ENCODE measurements around the gene BACH2. TPM values are rescaled to one million over a fixed set of nuclear protein-coding genes. Genes with fewer than 3 reads are reported as not detected.

BACH2 gene
- total and polyA plus RNA-seq, 10 of the 15 experiments (the other 5 are each of a cell fraction or from before 2014, with no cell fraction given), result 0.03 to 0.28 (median 0.04) TPM; not detected in 3

DNA sequence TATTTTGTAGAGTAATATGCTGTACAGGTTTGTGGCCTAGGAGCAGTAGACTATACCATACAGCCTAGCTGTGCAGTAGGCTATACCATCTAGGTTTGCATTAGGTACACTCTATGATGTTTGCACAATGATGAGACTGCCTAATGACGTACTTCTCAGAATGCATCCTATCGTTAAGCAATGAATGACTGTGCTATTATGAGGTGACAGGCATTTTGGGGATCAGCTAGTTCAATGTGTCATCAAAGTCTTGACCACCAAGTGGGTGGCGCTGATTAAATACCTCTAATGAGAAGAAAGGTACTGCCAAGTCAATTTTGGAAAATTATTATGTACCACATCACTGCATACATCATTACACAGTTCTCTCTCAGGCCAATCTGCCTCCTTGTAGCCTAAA lies 190.2 kb downstream of the BACH2 start:
- intact Hi-C loops (cut with micrococcal nuclease; ENCODE audit: unreplicated experiment) (no loop called here), in situ Hi-C loops (cut with MboI) (loop anchor here (5.0 to 10.0 kb wide), 2 partner anchors 176 to 368 kb away; no protein-coding TSS in a partner anchor)
- Histone ChIP-seq H3K9ac (ENCODE audit: control insufficient read depth, insufficient read depth, low read length) (no peak overlapping the region), H3K36me3 (ENCODE audit: control insufficient read depth in 2 of 2, insufficient read depth in 2 of 2, low read length in 1 of 2) (no peaks in the 10 kb centered on the region), H3K4me1 (ENCODE audit: control insufficient read depth, insufficient read depth, low read length) (peaks cover 18% of the 10 kb centered on the region), H3K27me3 (replicated peaks in 1 of 2; ENCODE audit: control insufficient read depth in 2 of 2, insufficient read depth in 2 of 2, low read length in 1 of 2) (peaks cover 0 to 14% of the 10 kb centered on the region in 2 experiments; a peak in 2 of 4 replicates), H3K4me3 (no peak overlapping the region), H4K20me1 (ENCODE audit: control insufficient read depth, insufficient read depth) (no peaks in the 10 kb centered on the region), H2AFZ (ENCODE audit: control insufficient read depth, low read depth, low read length) (no peak overlapping the region), H3K79me2 (ENCODE audit: control insufficient read depth, insufficient read depth, low read length) (no peaks in the 10 kb centered on the region), H3K9me3 (replicated peaks; ENCODE audit: control insufficient read depth, insufficient read depth, low read length) (peaks cover 2% of the 10 kb centered on the region; the same call in 2 of the 3 replicates), H3K4me2 (ENCODE audit: control insufficient read depth, insufficient read depth) (no peak overlapping the region), H3K27ac (ENCODE audit: control insufficient read depth, insufficient read depth) (no peak overlapping the region)
- POLR2A ChIA-PET, result no interaction called here
- TF ChIP-seq, protein P1, sequence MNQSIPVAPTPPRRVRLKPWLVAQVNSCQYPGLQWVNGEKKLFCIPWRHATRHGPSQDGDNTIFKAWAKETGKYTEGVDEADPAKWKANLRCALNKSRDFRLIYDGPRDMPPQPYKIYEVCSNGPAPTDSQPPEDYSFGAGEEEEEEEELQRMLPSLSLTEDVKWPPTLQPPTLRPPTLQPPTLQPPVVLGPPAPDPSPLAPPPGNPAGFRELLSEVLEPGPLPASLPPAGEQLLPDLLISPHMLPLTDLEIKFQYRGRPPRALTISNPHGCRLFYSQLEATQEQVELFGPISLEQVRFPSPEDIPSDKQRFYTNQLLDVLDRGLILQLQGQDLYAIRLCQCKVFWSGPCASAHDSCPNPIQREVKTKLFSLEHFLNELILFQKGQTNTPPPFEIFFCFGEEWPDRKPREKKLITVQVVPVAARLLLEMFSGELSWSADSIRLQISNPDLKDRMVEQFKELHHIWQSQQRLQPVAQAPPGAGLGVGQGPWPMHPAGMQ (IDR thresholded peaks at IDR 0.05; ENCODE audit: borderline replicate concordance), result no peak
- TF ChIP-seq TCF12 (IDR thresholded peaks at IDR 0.05; ENCODE audit: low read depth, low read length), result no peak
- TF ChIP-seq RAD21 (IDR thresholded peaks at IDR 0.05; ENCODE audit: insufficient read depth, low read depth, low read length), result no peak
- whole genome bisulfite sequencing (ENCODE audit: insufficient coverage, insufficient replicate concordance, low lambda C conversion rate, missing lambda C conversion rate), result 76% methylated on average over 3 of the region's 3 CpGs
- no peak for ATAC-seq
- no peak for DNase-seq (ENCODE audit: low read depth, low spot score)
- FAIRE-seq, result no peak
- RAD21 ChIA-PET (ENCODE audit: unreplicated experiment), result no interaction called here
- SMC1A ChIA-PET (ENCODE audit: uncharacterized antibody, unreplicated experiment), result interaction anchor here (0.8 kb wide), 1 partner anchor 101 kb away, joined by 3 read pairs; no protein-coding TSS in a partner anchor
- no TSS peak for BruUV-seq (replicated peaks)
- CTCF ChIA-PET, result interaction anchor here (0.6 to 1.2 kb wide), 2 partner anchors 22 to 401 kb away, joined by 3 read pairs; no protein-coding TSS in a partner anchor

DNA sequence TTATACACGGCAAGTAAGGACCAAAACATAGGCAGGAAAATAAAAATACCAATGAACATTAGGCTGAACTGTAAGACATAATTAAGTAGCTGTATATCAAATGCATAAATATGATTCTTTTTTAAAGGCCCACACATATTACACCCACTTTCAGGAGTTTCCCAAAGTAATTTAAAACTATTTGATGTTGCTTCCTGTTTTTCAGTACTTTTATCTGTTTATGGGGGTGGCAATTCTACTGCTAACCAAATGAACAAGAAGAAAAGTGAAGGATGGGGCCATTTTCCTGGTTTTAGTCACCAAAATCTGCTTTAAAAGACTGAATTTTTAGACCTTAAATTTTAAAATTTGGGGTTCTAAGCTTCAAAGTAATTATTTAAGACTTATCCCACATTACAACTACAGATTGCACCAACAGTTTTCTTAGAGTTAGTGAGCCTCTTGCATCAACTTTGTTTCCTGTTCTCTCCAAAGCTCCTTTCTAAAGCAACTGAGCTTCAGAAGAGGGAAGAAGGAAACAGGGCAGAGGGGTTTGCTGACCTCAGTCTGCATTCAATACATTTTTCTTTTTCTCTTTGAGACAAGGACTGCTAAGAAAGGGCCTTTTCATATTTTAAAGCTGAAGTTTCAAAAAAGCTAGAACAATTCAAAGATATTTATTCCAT lies 191.0 kb downstream of the BACH2 start:
- 93% methylated on average over 1 of the region's 1 CpG for WGBS (ENCODE audit: insufficient coverage, insufficient replicate concordance, low lambda C conversion rate, missing lambda C conversion rate)
- peaks cover 18% of the 10 kb centered on the region for H3K4me1 ChIP-seq (ENCODE audit: control insufficient read depth, insufficient read depth, low read length)
- no peaks in the 10 kb centered on the region for H3K36me3 ChIP-seq (ENCODE audit: control insufficient read depth in 2 of 2, insufficient read depth in 2 of 2, low read length in 1 of 2)
- H3K27ac ChIP-seq (ENCODE audit: control insufficient read depth, insufficient read depth), result no peak overlapping the region
- H3K4me3 ChIP-seq, result no peak overlapping the region
- FAIRE-seq, result no peak
- CTCF ChIA-PET, result interaction anchor here (1.0 to 1.2 kb wide), 3 partner anchors 12 to 370 kb away, joined by 3 to 4 read pairs (median 3); no protein-coding TSS in a partner anchor
- in situ Hi-C loops (cut with MboI) (loop anchor here (5.0 to 10.0 kb wide), 2 partner anchors 177 to 369 kb away; no protein-coding TSS in a partner anchor), intact Hi-C loops (cut with micrococcal nuclease; ENCODE audit: unreplicated experiment) (no loop called here)
- no peaks in the 10 kb centered on the region for H4K20me1 ChIP-seq (ENCODE audit: control insufficient read depth, insufficient read depth)
- no peak overlapping the region for H2AFZ ChIP-seq (ENCODE audit: control insufficient read depth, low read depth, low read length)
- peaks cover 0 to 9% of the 10 kb centered on the region in 2 experiments; a peak in 2 of 4 replicates for H3K27me3 ChIP-seq (replicated peaks in 1 of 2; ENCODE audit: control insufficient read depth in 2 of 2, insufficient read depth in 2 of 2, low read length in 1 of 2)
- H3K4me2 ChIP-seq (ENCODE audit: control insufficient read depth, insufficient read depth), result no peak overlapping the region
- no peak for DNase-seq (ENCODE audit: low read depth, low spot score)
- ATAC-seq, result no peak
- H3K79me2 ChIP-seq (ENCODE audit: control insufficient read depth, insufficient read depth, low read length), result no peaks in the 10 kb centered on the region
- peaks cover 4% of the 10 kb centered on the region for H3K9me3 ChIP-seq (replicated peaks; ENCODE audit: control insufficient read depth, insufficient read depth, low read length)
- SMC1A ChIA-PET (ENCODE audit: uncharacterized antibody, unreplicated experiment), result interaction anchor here (0.8 to 1.9 kb wide), 3 partner anchors 12 to 165 kb away, joined by 3 to 6 read pairs (median 3); no protein-coding TSS in a partner anchor
- RAD21 ChIA-PET (ENCODE audit: unreplicated experiment), result no interaction called here
- no peak overlapping the region for H3K9ac ChIP-seq (ENCODE audit: control insufficient read depth, insufficient read depth, low read length)
- POLR2A ChIA-PET, result interaction anchor here (0.5 kb wide), 1 partner anchor 36 kb away, joined by 4 read pairs; no protein-coding TSS in a partner anchor
- BruUV-seq (replicated peaks), result no TSS peak
- TF ChIP-seq HDAC6 (IDR thresholded peaks at IDR 0.05; ENCODE audit: unreplicated experiment), result no peak
- no peak for TF ChIP-seq BRCA1 (IDR thresholded peaks at IDR 0.05; ENCODE audit: low read depth, low read length)
- TF ChIP-seq STAT1 (conservative IDR thresholded peaks at IDR 0.05), result no peak
- no peak for TF ChIP-seq BHLHE40 (IDR thresholded peaks at IDR 0.05; ENCODE audit: borderline replicate concordance in 1 of 2, low read depth in 2 of 2, low read length in 1 of 2)
- TF ChIP-seq STAT3 (IDR thresholded peaks at IDR 0.05; ENCODE audit: low read depth, low read length), result no peak
- TF ChIP-seq, protein P2, sequence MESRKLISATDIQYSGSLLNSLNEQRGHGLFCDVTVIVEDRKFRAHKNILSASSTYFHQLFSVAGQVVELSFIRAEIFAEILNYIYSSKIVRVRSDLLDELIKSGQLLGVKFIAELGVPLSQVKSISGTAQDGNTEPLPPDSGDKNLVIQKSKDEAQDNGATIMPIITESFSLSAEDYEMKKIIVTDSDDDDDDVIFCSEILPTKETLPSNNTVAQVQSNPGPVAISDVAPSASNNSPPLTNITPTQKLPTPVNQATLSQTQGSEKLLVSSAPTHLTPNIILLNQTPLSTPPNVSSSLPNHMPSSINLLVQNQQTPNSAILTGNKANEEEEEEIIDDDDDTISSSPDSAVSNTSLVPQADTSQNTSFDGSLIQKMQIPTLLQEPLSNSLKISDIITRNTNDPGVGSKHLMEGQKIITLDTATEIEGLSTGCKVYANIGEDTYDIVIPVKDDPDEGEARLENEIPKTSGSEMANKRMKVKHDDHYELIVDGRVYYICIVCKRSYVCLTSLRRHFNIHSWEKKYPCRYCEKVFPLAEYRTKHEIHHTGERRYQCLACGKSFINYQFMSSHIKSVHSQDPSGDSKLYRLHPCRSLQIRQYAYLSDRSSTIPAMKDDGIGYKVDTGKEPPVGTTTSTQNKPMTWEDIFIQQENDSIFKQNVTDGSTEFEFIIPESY (IDR thresholded peaks at IDR 0.05), result no peak
- TF ChIP-seq HDAC2 (IDR thresholded peaks at IDR 0.05), result no peak
- TF ChIP-seq ZNF384 (IDR thresholded peaks at IDR 0.05; ENCODE audit: borderline replicate concordance, low read depth, low read length), result no peak
- TF ChIP-seq, protein P3, sequence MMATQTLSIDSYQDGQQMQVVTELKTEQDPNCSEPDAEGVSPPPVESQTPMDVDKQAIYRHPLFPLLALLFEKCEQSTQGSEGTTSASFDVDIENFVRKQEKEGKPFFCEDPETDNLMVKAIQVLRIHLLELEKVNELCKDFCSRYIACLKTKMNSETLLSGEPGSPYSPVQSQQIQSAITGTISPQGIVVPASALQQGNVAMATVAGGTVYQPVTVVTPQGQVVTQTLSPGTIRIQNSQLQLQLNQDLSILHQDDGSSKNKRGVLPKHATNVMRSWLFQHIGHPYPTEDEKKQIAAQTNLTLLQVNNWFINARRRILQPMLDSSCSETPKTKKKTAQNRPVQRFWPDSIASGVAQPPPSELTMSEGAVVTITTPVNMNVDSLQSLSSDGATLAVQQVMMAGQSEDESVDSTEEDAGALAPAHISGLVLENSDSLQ (IDR thresholded peaks at IDR 0.05), result no peak
